SK-N-SH treated with all-trans-retinoic acid at 6 μM for 48 hours (cell line): ENCODE data around the gene MARCHF10.

Source experiments
- BACH2 ChIP-seq: fragments of 250-450 bp; sonication (Bioruptor Pico); IDR thresholded peaks from 2 replicates; pipeline ENCODE4 v1.9.0; 2021; ENCODE audit warnings: mild to moderate bottlenecking, borderline replicate concordance
- RARB ChIP-seq: fragments of 250-450 bp; sonication (Bioruptor Pico); IDR thresholded peaks from 2 replicates; pipeline ENCODE4 v1.8.0; 2021; ENCODE audit warnings: mild to moderate bottlenecking, moderate library complexity
- ZFP3 ChIP-seq: fragments of 250-450 bp; sonication (Bioruptor Pico); IDR thresholded peaks from 2 replicates; pipeline ENCODE4 v1.5.0; 2020; ENCODE audit warnings: mild to moderate bottlenecking, moderate library complexity
- ZFP30 ChIP-seq: fragments of 450-650 bp; formaldehyde crosslinking; IDR thresholded peaks from 2 replicates; pipeline ENCODE4 v1.5.0; 2022; ENCODE audit warnings: mild to moderate bottlenecking, moderate library complexity

GRCh38 chr17:62823111-62823893, 15.2 kb upstream of the MARCHF10 start:
- TF ChIP-seq ZFP3 (no peak), BACH2 (CRISPR knock-in tag) (no peak), RARB (CRISPR knock-in tag) (no peak), ZFP30 (no peak)
